GM23248 (cell line): ENCODE results near the gene TBC1D22A.

Experiments used
- EZH2 ChIP-seq: fragments of 200-600 bp; sonication (generic); IDR thresholded peaks from 2 replicates; pipeline ENCODE4 v1.6.1; 2018; ENCODE audit warnings: antibody characterized with exemption, mild to moderate bottlenecking; ENCODE audit not compliant: insufficient read depth, poor library complexity, severe bottlenecking
- EZH2phosphoT487 ChIP-seq: fragments of 200-600 bp; sonication (generic); IDR thresholded peaks from 2 replicates; pipeline ENCODE4 v1.6.1; 2018; ENCODE audit warnings: antibody characterized with exemption, moderate library complexity, mild to moderate bottlenecking, low read depth; ENCODE audit not compliant: insufficient read depth

- no peak for TF ChIP-seq EZH2
- no peak for TF ChIP-seq EZH2phosphoT487
Observed at GRCh38 chr22:47150426-47150825, 388.0 kb downstream of the TBC1D22A start.
